Activated CD8-positive, alpha-beta memory T cell treated with anti-CD3 and anti-CD28 coated beads for 36 hours (primary cell): ENCODE results near the gene IP6K3. TPM values are rescaled to one million over a fixed set of nuclear protein-coding genes. Genes with fewer than 3 reads are reported as not detected.

Experiments used
- CTCF ChIA-PET: fragments of 350-600 bp; sonication (Branson Sonifier 250); formaldehyde crosslinking; loops from one replicate; lab custom pipeline; 2021; ENCODE audit warnings: antibody characterized with exemption; lab: Charles Lee
- POLR2A ChIA-PET: fragments of 350-600 bp; sonication (Branson Sonifier 250); formaldehyde crosslinking; loops from one replicate; lab custom pipeline; 2021; ENCODE audit warnings: antibody characterized with exemption; lab: Charles Lee
- total RNA-seq, 2 experiments: library from RNA; stranded (reverse); gene quantifications; one replicate each; pipeline ENCODE4 v1.2.3, GENCODE V29; 2021

The IP6K3 gene
- total RNA-seq, 2 experiments from 2014 or later, result not detected

DNA sequence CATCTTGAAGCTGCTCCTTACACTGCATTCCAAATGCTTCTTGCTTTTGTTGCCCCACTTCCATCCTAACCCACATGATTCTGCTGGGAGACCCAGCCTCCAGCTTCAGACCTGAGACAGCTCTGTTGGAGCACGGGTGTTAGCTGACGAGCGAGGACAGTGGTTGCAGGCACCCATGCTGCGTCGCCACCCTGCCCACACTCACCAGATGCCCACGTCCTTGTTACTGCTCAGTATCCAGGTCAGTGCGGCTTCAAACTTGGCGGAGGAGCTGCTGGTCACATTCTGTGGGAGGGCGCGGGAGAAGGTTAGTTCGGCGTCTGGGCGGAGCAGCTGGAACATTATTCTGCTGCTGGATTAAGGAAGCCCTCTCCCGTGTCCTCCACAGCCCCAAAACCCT is 33.2 kb upstream of the IP6K3 start:
- POLR2A ChIA-PET, result interaction anchor here (0.6 kb wide), 1 partner anchor 13 kb away, joined by 3 read pairs; no protein-coding TSS in a partner anchor
- CTCF ChIA-PET, result interaction anchor here (1.3 to 4.2 kb wide), 2 partner anchors 10 to 13 kb away, joined by 5 to 21 read pairs; no protein-coding TSS in a partner anchor

DNA sequence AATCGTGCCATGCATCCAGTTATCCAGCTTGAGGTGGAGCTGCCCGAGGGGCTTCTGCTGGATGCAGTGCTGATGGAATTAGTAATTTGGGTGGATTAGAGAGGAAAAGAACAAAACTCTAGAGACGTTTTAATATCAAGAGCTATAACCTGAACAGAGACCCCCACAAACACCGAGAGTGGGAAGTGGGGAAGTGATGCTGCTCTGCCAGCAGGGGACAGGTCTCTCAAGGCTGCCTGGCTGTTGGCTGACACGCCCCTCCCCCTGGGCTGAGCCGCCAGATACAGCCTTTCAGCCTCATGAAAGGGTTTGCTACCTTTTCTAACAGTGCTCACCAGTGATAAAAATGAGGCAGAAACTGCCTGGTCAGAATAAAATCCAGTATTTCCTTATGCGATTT is 32.6 kb upstream of the IP6K3 start:
- ChIA-PET POLR2A (interaction anchor here (0.6 kb wide), 1 partner anchor 14 kb away, joined by 3 read pairs; no protein-coding TSS in a partner anchor), CTCF (interaction anchor here (1.2 to 4.2 kb wide), 2 partner anchors 9 to 12 kb away, joined by 4 to 21 read pairs; no protein-coding TSS in a partner anchor)

- CTCF ChIA-PET, result interaction anchor here (1.2 to 4.2 kb wide), 3 partner anchors 8 to 364 kb away, joined by 3 to 21 read pairs (median 4); no protein-coding TSS in a partner anchor
- POLR2A ChIA-PET, result interaction anchor here (0.6 kb wide), 1 partner anchor 160 kb away, joined by 3 read pairs; no protein-coding TSS in a partner anchor
Observed at GRCh38 chr6:33778444-33779121, 31.9 kb upstream of the IP6K3 start.

GRCh38 chr6:33777398-33778388 is 31.0 kb upstream of the IP6K3 start:
- ChIA-PET CTCF (interaction anchor here (1.2 to 4.2 kb wide), 3 partner anchors 7 to 365 kb away, joined by 3 to 21 read pairs (median 4); no protein-coding TSS in a partner anchor), POLR2A (no interaction called here)

DNA sequence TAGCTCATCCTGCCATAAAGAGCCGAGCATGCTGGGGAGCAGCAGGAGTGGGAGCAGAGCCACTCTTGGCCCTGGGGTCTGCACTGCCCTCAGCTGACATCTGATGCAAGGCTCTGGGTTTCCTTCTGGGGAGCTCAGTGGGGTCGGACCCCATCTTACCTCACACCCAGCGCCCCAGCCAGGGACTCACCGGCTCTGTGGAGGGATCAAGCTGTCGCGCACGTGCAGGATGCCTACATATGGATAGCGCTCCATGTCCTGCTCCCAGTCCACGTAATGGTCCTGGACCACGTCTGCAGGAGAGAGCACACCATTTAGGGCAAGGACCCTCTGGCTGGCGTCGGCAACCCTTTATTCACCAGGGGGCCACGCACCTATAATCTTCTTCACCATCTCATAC is 30.1 kb upstream of the IP6K3 start:
- ChIA-PET POLR2A (no interaction called here), CTCF (interaction anchor here (0.6 kb wide), 1 partner anchor 251 kb away, joined by 3 read pairs; no protein-coding TSS in a partner anchor)

DNA sequence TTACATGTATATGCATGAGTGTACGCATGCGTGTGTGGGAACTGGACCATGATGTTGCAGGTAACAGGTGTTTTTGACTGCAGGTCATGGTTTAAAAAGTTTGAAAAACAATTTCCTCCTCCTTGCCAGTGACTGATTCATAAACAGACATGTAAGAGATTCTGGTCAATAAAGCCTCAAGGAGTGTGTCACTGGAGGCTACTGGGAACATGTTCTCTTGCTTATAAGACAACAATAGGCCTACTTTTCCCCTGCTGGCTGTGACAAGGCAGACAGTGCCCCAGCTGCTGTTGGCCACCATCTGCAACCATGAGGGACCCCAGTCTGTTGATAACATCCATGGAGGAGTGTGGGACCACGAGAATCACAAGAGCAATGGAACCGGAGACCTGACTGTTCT is 29.5 kb upstream of the IP6K3 start:
- ChIA-PET POLR2A (no interaction called here), CTCF (interaction anchor here (0.6 to 0.8 kb wide), 2 partner anchors 251 to 252 kb away, joined by 3 read pairs; no protein-coding TSS in a partner anchor)

GRCh38 chr6:33774774-33775173 is 28.1 kb upstream of the IP6K3 start:
- POLR2A ChIA-PET, result no interaction called here
- CTCF ChIA-PET, result interaction anchor here (1.0 to 1.1 kb wide), 2 partner anchors 31 to 253 kb away, joined by 3 read pairs; no protein-coding TSS in a partner anchor

GRCh38 chr6:33772902-33773472 is 26.3 kb upstream of the IP6K3 start:
- POLR2A ChIA-PET, result interaction anchor here (0.6 kb wide), 1 partner anchor 79 kb away, joined by 3 read pairs; no protein-coding TSS in a partner anchor
- CTCF ChIA-PET, result interaction anchor here (1.1 to 4.9 kb wide), 4 partner anchors 13 to 382 kb away, joined by 3 to 46 read pairs (median 10); no protein-coding TSS in a partner anchor

DNA sequence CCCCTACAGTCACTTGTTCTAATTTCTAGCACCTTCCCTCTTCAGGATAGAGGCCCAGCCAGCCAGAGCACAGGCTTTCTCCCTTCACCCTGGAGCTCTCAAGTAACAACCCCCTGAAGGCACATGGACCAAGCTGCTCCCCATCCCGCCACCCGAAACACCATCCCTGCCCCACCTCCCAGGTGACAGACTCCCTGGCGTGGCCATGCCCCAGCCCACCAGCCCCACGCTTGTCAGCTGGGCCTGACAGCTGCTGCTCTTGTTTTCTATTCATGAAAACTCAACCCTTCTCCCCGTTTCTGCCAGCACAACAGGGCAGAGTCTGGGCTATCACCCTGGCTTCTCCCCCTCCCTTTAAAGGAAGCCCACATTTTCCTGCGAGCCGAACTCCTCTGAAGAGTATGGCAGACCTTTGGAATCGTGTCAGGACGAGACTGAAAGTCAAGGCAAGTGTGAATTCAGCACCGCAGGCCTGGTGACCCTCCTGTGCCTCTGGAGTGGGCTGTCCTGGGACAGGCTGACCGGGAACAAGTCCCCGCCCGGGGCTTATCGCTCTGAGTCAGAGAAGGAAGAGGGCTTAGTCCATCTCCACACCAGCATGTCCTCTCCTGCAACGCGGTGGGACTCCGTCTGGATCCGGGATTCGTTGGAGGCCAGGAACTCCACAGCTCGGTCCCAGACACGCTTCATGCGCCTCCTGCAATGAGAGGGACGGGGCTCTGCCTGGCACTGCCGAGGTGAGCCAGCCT is 25.6 kb upstream of the IP6K3 start:
- ChIA-PET POLR2A (interaction anchor here (0.6 kb wide), 1 partner anchor 78 kb away, joined by 3 read pairs; no protein-coding TSS in a partner anchor), CTCF (interaction anchor here (1.0 to 6.4 kb wide), 24 partner anchors 8 to 383 kb away, joined by 3 to 46 read pairs (median 4); partner anchors contain the start of gene UQCC2)

DNA sequence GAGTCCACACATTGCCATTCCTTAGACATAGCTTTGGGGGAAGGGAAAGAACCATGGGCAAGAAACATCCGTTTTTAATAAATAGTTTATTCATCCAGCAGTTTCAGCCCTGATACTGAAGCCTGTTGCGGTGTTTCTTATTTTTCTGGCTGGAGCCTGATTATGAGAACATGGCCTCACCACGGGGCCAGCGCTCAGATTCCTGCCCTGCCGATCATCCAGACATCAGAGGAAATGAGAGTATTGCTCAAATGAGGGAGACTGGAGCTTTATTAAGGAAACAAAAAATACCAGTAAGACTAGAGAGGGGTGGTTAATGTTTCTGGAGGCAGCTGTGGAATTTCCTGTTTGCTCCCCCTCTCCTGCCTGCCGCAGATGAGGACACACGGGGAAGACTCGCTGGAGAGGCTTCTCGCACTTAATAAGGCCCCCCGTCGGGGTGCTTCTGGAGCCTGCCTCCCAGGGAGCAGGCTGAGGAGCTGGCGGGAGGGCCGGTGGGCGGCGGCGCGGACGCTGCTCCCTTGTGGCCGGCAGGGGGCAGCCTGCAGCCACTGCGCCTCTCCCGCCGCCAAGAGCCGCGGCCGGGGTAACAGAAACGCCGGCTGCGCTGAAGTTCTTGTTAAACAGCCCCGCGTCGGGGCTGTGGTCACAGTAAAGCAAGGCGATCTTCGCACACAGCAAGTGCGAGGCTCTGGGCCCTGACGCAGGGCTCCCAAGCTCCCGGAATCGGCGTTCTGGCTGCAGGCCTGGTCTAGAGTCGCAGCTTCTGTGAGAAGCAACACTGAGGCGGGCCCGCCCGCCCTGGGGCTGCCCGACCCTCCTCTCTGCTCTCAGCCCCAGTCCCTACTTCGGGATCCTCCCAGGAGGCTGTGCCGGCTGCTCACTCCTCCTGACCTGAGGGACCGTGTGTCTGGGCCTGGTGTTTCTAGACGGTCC is 24.7 kb upstream of the IP6K3 start:
- POLR2A ChIA-PET, result no interaction called here
- CTCF ChIA-PET, result interaction anchor here (0.5 to 6.4 kb wide), 29 partner anchors 9 to 1674 kb away, joined by 3 to 46 read pairs (median 4); partner anchors contain the start of gene UQCC2

GRCh38 chr6:33770833-33771145 is 24.1 kb upstream of the IP6K3 start:
- ChIA-PET POLR2A (no interaction called here), CTCF (interaction anchor here (0.5 to 6.4 kb wide), 24 partner anchors 9 to 1675 kb away, joined by 3 to 46 read pairs (median 4); partner anchors contain the start of gene UQCC2)

- POLR2A ChIA-PET, result interaction anchor here (1.4 kb wide), 1 partner anchor 257 kb away, joined by 3 read pairs; no protein-coding TSS in a partner anchor
- CTCF ChIA-PET, result interaction anchor here (0.5 to 6.4 kb wide), 14 partner anchors 9 to 1675 kb away, joined by 3 to 46 read pairs (median 6); no protein-coding TSS in a partner anchor
Observed at GRCh38 chr6:33770124-33770832, 23.6 kb upstream of the IP6K3 start.

- ChIA-PET CTCF (interaction anchor here (0.8 to 6.4 kb wide), 8 partner anchors 10 to 386 kb away, joined by 3 to 46 read pairs (median 3); no protein-coding TSS in a partner anchor), POLR2A (interaction anchor here (1.4 kb wide), 1 partner anchor 258 kb away, joined by 3 read pairs; no protein-coding TSS in a partner anchor)
Observed at GRCh38 chr6:33769248-33769821, 22.6 kb upstream of the IP6K3 start.

GRCh38 chr6:33768644-33769120 is 22.0 kb upstream of the IP6K3 start:
- ChIA-PET POLR2A (no interaction called here), CTCF (interaction anchor here (1.2 to 6.4 kb wide), 9 partner anchors 9 to 393 kb away, joined by 3 to 46 read pairs (median 4); partner anchors contain the start of gene UQCC2)
